K562 (cell line): Measurements from ENCODE around the gene ENSA. TPM values are rescaled to one million over a fixed set of nuclear protein-coding genes. Genes with fewer than 3 reads are reported as not detected.

ENCODE experiments used
- ARID3A ChIP-seq: IDR thresholded peaks from 2 replicates; pipeline ENCODE4 v1.6.1; 2012; ENCODE audit warnings: low read depth, low read length, improper control_type of control experiment, borderline replicate concordance
- ARID4B ChIP-seq: sonication (generic); formaldehyde crosslinking; IDR thresholded peaks from 2 replicates; pipeline ENCODE4 v1.8.0; 2022; ENCODE audit warnings: mild to moderate bottlenecking, missing genetic modification reagents
- CAMTA2 ChIP-seq: fragments of 250-450 bp; sonication (Bioruptor Pico); conservative IDR thresholded peaks from 2 replicates; pipeline ENCODE4 v1.5.1; 2022
- CREB5 ChIP-seq: fragments of 250-450 bp; sonication (Bioruptor Pico); IDR thresholded peaks from 2 replicates; pipeline ENCODE4 v1.5.0; 2020; ENCODE audit warnings: mild to moderate bottlenecking
- DNMT1 ChIP-seq: fragments of 450-650 bp; IDR thresholded peaks from 2 replicates; pipeline ENCODE4 v1.6.1; 2016; ENCODE audit warnings: antibody characterized with exemption, mild to moderate bottlenecking
- ETV6 ChIP-seq, 3 experiments: fragments of 150-350 bp in 1 of 3; sonication (generic) in 1 of 3; formaldehyde crosslinking in 1 of 3; IDR thresholded peaks; 2 replicates each; pipeline versions ENCODE4 v1.6.1 to v1.8.0; 2014 to 2022; ENCODE audit warnings: borderline replicate concordance in 2 of 3, low read depth in 2 of 3, antibody characterized with exemption in 1 of 3, low read length in 1 of 3, mild to moderate bottlenecking in 1 of 3, missing genetic modification reagents in 1 of 3
- MAZ ChIP-seq, 2 experiments: fragments of 450-650 bp in 1 of 2; sonication (generic) in 1 of 2; formaldehyde crosslinking; IDR thresholded peaks in 1 of 2; conservative IDR thresholded peaks in 1 of 2; 2 replicates each; pipeline versions ENCODE4 v1.4.0 to v1.5.0; 2020; ENCODE audit warnings: mild to moderate bottlenecking in 1 of 2, missing genetic modification reagents in 1 of 2
- MTF1 ChIP-seq: fragments of 250-450 bp; sonication (Bioruptor Pico); IDR thresholded peaks from 2 replicates; pipeline ENCODE4 v1.9.0; 2021; ENCODE audit warnings: moderate library complexity, mild to moderate bottlenecking, inconsistent platforms, borderline replicate concordance
- NR3C1 ChIP-seq: sonication (generic); formaldehyde crosslinking; IDR thresholded peaks from 2 replicates; pipeline ENCODE4 v1.8.1; 2022; ENCODE audit warnings: missing genetic modification reagents
- PHF20 ChIP-seq: fragments of 450-650 bp; IDR thresholded peaks from 2 replicates; pipeline ENCODE4 v1.6.1; 2018; ENCODE audit not compliant: partially characterized antibody
- RCOR1 ChIP-seq, 2 experiments: IDR thresholded peaks; 2 replicates each; pipeline ENCODE4 v1.6.1; 2012; ENCODE audit warnings: low read depth in 2 of 2, low read length in 2 of 2, borderline replicate concordance in 1 of 2, improper control_type of control experiment in 1 of 2
- RUNX1 ChIP-seq: sonication (generic); IDR thresholded peaks from 2 replicates; pipeline ENCODE4 v1.6.1; 2016; ENCODE audit warnings: antibody characterized with exemption, low read depth
- SMARCC2 ChIP-seq: fragments of 450-650 bp; IDR thresholded peaks from 2 replicates; pipeline ENCODE4 v1.6.1; 2017; ENCODE audit warnings: antibody characterized with exemption, moderate library complexity, mild to moderate bottlenecking, low read depth
- STAT5A ChIP-seq: IDR thresholded peaks from 2 replicates; pipeline ENCODE4 v1.6.1; 2012; ENCODE audit warnings: low read length, inconsistent platforms, borderline replicate concordance
- TEAD1 ChIP-seq, 2 experiments: fragments of 450-650 bp in 1 of 2; sonication (generic) in 1 of 2; formaldehyde crosslinking; IDR thresholded peaks; 2 replicates each; pipeline versions ENCODE4 v1.4.0 to v1.8.0; 2020 to 2022; ENCODE audit warnings: mild to moderate bottlenecking in 2 of 2, missing genetic modification reagents in 1 of 2
- U2AF1 ChIP-seq: fragments of 200-400 bp; formaldehyde crosslinking; optimal IDR thresholded peaks from 2 replicates; pipeline ENCODE3; 2017; ENCODE audit warnings: mild to moderate bottlenecking, low read depth, low read length, moderate library complexity
- ZNF280B ChIP-seq: fragments of 250-450 bp; sonication (Bioruptor Pico); IDR thresholded peaks from 2 replicates; pipeline ENCODE4 v1.5.1; 2021; ENCODE audit warnings: mild to moderate bottlenecking
- polyA plus RNA-seq, 8 experiments: library from polyadenylated mRNA; depleted of rRNA in 4 of 8; stranded (reverse) in 5 of 8; unstranded in 3 of 8; fragments of >200 nt; fragmentation: Nextera tagmentation in 2 of 8; fragmentation: Illumina TruSeq in 1 of 8; extraction: Ambion mirVana in 2 of 8; extraction: Trizol in 1 of 8; gene quantifications; 2 replicates each; pipeline versions ENCODE4 v1.2.1 to v1.2.3, GENCODE V29; 2011 to 2014; ENCODE audit warnings: inconsistent platforms in 1 of 8, missing spikeins in 1 of 8
- total RNA-seq, 7 experiments: library from RNA; depleted of rRNA in 6 of 7; stranded (reverse); fragments of >200 nt in 6 of 7; fragmentation: Illumina TruSeq in 2 of 7; extraction: Trizol in 2 of 7; gene quantifications; 2 replicates each; pipeline versions ENCODE4 v1.2.1 to v1.2.3, GENCODE V29; 2011 to 2021; ENCODE audit warnings: low replicate concordance in 1 of 7

Gene ENSA
- total and polyA plus RNA-seq, 9 of the 15 experiments (the other 6 are each of a cell fraction or from before 2014, with no cell fraction given): 68.1 to 605 (median 188) TPM

GRCh38 chr1:150579110-150579944 lies 50.1 kb downstream of the ENSA start, which contains the start of gene MCL1 (continued):
- TF ChIP-seq MAZ (CRISPR knock-in tag; conservative IDR thresholded peaks at IDR 0.05 in 1 of 2, IDR thresholded peaks at IDR 0.05 in 1 of 2) (peak; percentile 59 to 67; a peak in 2 of 4 replicates), CREB5 (CRISPR knock-in tag) (no peak), TEAD1 (CRISPR knock-in tag; IDR thresholded peaks at IDR 0.05) (peak in 1 of 2 experiments; percentile 64; a peak in 1 of 4 replicates), NR3C1 (CRISPR knock-in tag) (no peak), STAT5A (no peak), DNMT1 (no peak), SMARCC2 (no peak), PHF20 (peak; percentile 34), ETV6 (IDR thresholded peaks at IDR 0.05; ENCODE audit: borderline replicate concordance in 1 of 2, low read depth in 2 of 2, low read length in 1 of 2) (peak; percentile 59 to 84; a peak in 3 of 4 replicates), ETV6 (CRISPR knock-in tag; IDR thresholded peaks at IDR 0.05; ENCODE audit: borderline replicate concordance) (0 out of 2 replicates have a peak, but pooled peaks have one; percentile 85), U2AF1 (no peak), MTF1 (CRISPR knock-in tag) (no peak), ARID4B (peak; percentile 20; the same call in 1 of the 2 replicates), RCOR1 (IDR thresholded peaks at IDR 0.05; ENCODE audit: borderline replicate concordance in 1 of 2, low read depth in 2 of 2, low read length in 2 of 2) (no peak), ARID3A (no peak), RUNX1 (no peak), ZNF280B (no peak), CAMTA2 (CRISPR knock-in tag) (no peak)
